ENCODE results near the gene IVNS1ABP. TPM values are rescaled to one million over a fixed set of nuclear protein-coding genes. Genes with fewer than 3 reads are reported as not detected.

IVNS1ABP gene
- total and polyA plus RNA-seq, 2 experiments from 2014 or later: 73.5 to 162 TPM

DNA sequence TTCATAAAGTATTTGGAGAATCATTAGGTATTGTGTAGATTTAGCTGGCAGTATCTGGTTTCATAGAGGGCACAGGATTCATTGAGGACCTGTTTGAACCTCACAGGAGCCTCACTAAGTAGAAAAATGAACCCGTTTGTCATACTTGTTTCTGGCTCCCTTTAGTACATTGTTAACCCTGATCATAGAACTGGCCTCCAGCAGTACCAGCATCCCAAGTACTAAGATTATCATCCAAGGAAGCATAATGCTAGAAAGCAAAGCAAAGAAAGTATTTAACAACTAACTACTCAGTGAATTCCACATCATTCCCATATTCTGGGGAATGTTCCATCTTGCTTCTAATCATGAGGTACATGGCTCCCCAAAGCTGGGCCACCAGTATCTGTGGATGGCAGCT, 54.9 kb downstream of the IVNS1ABP start:
- Histone ChIP-seq H3K4me1 (ENCODE audit: insufficient read depth) (no peaks in the 10 kb centered on the region), H3K4me2 (no peak overlapping the region), H2AFZ (no peak overlapping the region), H3K27ac (ENCODE audit: low read depth) (no peak overlapping the region), H3K9me2 (ENCODE audit: insufficient read depth) (no peaks in the 10 kb centered on the region), H3K36me3 (ENCODE audit: insufficient read depth) (no peaks in the 10 kb centered on the region), H3F3A (replicated peaks; ENCODE audit: low read depth) (no peaks in the 10 kb centered on the region), H3K4me3 (no peak overlapping the region), H4K20me1 (replicated peaks; ENCODE audit: insufficient read depth) (no peaks in the 10 kb centered on the region), H3K27me3 (ENCODE audit: insufficient read depth) (no peaks in the 10 kb centered on the region), H3K79me2 (replicated peaks; ENCODE audit: insufficient read depth) (no peaks in the 10 kb centered on the region)
- DNase-seq (ENCODE audit: low spot score) (no peak), ATAC-seq (no peak)
- TF ChIP-seq, protein P1, sequence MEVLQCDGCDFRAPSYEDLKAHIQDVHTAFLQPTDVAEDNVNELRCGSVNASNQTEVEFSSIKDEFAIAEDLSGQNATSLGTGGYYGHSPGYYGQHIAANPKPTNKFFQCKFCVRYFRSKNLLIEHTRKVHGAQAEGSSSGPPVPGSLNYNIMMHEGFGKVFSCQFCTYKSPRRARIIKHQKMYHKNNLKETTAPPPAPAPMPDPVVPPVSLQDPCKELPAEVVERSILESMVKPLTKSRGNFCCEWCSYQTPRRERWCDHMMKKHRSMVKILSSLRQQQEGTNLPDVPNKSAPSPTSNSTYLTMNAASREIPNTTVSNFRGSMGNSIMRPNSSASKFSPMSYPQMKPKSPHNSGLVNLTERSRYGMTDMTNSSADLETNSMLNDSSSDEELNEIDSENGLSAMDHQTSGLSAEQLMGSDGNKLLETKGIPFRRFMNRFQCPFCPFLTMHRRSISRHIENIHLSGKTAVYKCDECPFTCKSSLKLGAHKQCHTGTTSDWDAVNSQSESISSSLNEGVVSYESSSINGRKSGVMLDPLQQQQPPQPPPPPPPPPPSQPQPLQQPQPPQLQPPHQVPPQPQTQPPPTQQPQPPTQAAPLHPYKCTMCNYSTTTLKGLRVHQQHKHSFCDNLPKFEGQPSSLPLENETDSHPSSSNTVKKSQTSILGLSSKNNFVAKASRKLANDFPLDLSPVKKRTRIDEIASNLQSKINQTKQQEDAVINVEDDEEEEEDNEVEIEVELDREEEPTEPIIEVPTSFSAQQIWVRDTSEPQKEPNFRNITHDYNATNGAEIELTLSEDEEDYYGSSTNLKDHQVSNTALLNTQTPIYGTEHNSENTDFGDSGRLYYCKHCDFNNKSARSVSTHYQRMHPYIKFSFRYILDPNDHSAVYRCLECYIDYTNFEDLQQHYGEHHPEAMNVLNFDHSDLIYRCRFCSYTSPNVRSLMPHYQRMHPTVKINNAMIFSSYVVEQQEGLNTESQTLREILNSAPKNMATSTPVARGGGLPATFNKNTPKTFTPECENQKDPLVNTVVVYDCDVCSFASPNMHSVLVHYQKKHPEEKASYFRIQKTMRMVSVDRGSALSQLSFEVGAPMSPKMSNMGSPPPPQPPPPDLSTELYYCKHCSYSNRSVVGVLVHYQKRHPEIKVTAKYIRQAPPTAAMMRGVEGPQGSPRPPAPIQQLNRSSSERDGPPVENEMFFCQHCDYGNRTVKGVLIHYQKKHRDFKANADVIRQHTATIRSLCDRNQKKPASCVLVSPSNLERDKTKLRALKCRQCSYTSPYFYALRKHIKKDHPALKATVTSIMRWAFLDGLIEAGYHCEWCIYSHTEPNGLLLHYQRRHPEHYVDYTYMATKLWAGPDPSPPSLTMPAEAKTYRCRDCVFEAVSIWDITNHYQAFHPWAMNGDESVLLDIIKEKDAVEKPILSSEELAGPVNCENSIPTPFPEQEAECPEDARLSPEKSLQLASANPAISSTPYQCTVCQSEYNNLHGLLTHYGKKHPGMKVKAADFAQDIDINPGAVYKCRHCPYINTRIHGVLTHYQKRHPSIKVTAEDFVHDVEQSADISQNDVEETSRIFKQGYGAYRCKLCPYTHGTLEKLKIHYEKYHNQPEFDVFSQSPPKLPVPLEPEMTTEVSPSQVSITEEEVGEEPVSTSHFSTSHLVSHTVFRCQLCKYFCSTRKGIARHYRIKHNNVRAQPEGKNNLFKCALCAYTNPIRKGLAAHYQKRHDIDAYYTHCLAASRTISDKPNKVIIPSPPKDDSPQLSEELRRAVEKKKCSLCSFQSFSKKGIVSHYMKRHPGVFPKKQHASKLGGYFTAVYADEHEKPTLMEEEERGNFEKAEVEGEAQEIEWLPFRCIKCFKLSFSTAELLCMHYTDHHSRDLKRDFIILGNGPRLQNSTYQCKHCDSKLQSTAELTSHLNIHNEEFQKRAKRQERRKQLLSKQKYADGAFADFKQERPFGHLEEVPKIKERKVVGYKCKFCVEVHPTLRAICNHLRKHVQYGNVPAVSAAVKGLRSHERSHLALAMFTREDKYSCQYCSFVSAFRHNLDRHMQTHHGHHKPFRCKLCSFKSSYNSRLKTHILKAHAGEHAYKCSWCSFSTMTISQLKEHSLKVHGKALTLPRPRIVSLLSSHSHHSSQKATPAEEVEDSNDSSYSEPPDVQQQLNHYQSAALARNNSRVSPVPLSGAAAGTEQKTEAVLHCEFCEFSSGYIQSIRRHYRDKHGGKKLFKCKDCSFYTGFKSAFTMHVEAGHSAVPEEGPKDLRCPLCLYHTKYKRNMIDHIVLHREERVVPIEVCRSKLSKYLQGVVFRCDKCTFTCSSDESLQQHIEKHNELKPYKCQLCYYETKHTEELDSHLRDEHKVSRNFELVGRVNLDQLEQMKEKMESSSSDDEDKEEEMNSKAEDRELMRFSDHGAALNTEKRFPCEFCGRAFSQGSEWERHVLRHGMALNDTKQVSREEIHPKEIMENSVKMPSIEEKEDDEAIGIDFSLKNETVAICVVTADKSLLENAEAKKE (CRISPR knock-in tag; IDR thresholded peaks at IDR 0.05): no peak
- TF ChIP-seq EZH2phosphoT487 (IDR thresholded peaks at IDR 0.05; ENCODE audit: unreplicated experiment) (no peak), ZNF114 (CRISPR knock-in tag; IDR thresholded peaks at IDR 0.05) (no peak), JUNB (IDR thresholded peaks at IDR 0.05; ENCODE audit: unreplicated experiment) (no peak), REST (IDR thresholded peaks at IDR 0.05; ENCODE audit: unreplicated experiment) (no peak), ETS1 (IDR thresholded peaks at IDR 0.05) (no peak), CREB1 (CRISPR knock-in tag; IDR thresholded peaks at IDR 0.05; ENCODE audit: low read depth) (no peak), EZH2 (IDR thresholded peaks at IDR 0.05; ENCODE audit: low read depth, unreplicated experiment) (no peak), ZNF331 (CRISPR knock-in tag; IDR thresholded peaks at IDR 0.05; ENCODE audit: low read depth) (no peak), NANOG (IDR thresholded peaks at IDR 0.05; ENCODE audit: borderline replicate concordance) (no peak), POLR2AphosphoS5 (IDR thresholded peaks at IDR 0.05; ENCODE audit: low read depth) (no peak), STAT1 (IDR thresholded peaks at IDR 0.05; ENCODE audit: unreplicated experiment) (no peak)
- TF ChIP-seq, protein P2, sequence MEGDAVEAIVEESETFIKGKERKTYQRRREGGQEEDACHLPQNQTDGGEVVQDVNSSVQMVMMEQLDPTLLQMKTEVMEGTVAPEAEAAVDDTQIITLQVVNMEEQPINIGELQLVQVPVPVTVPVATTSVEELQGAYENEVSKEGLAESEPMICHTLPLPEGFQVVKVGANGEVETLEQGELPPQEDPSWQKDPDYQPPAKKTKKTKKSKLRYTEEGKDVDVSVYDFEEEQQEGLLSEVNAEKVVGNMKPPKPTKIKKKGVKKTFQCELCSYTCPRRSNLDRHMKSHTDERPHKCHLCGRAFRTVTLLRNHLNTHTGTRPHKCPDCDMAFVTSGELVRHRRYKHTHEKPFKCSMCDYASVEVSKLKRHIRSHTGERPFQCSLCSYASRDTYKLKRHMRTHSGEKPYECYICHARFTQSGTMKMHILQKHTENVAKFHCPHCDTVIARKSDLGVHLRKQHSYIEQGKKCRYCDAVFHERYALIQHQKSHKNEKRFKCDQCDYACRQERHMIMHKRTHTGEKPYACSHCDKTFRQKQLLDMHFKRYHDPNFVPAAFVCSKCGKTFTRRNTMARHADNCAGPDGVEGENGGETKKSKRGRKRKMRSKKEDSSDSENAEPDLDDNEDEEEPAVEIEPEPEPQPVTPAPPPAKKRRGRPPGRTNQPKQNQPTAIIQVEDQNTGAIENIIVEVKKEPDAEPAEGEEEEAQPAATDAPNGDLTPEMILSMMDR (conservative IDR thresholded peaks at IDR 0.05; ENCODE audit: low read depth in 2 of 2): no peak
- Mint-ChIP-seq H3K27me3 (ENCODE audit: insufficient read depth, low read depth, poor library complexity) (no peaks in the 10 kb centered on the region), H3K9me3 (no peaks in the 10 kb centered on the region; the same call in none of the 3 replicates), H3K4me3 (no peak overlapping the region), H3K36me3 (ENCODE audit: low read depth) (peaks cover 3% of the 10 kb centered on the region; the same call in 1 of the 3 replicates), H3K4me1 (peaks cover 5% of the 10 kb centered on the region; the same call in 2 of the 3 replicates), H3K27ac (no peak overlapping the region)
